Esophagus squamous epithelium (tissue), 5 donors: ENCODE measurements around the gene ASIC2. TPM values are rescaled to one million over a fixed set of nuclear protein-coding genes. Genes with fewer than 3 reads are reported as not detected.

Experiments used
- DNase-seq: peaks from one replicate; lab custom pipeline; 2025; lab: John Stamatoyannopoulos, UW
- H3K27ac ChIP-seq, 4 donors: fragments of 200-600 bp; sonication (generic); one replicate each; pipeline ENCODE4 v1.5.1; 2016 to 2019; ENCODE audit warnings: mild to moderate bottlenecking in 1 of 4
- H3K27me3 ChIP-seq, 4 donors: fragments of 200-600 bp; sonication (generic); 1 replicate in 3 of 4; 2 replicates in 1 of 4; pipeline versions ENCODE4 v1.5.1 to v1.6.0; 2017 to 2021; ENCODE audit warnings: antibody characterized with exemption in 1 of 4
- H3K36me3 ChIP-seq, 3 donors: fragments of 200-600 bp; sonication (generic); one replicate each; pipeline ENCODE4 v1.5.1; 2016 to 2019
- H3K4me1 ChIP-seq, 3 donors: fragments of 200-600 bp; sonication (generic); one replicate each; pipeline ENCODE4 v1.5.1; 2017 to 2019
- H3K4me3 ChIP-seq, 4 donors: fragments of 200-600 bp; sonication (generic); 1 replicate in 3 of 4; 2 replicates in 1 of 4; pipeline ENCODE4 v1.5.1; 2016 to 2019; ENCODE audit warnings: mild to moderate bottlenecking in 2 of 4, moderate library complexity in 1 of 4
- H3K9me3 ChIP-seq, 3 donors: fragments of 200-600 bp; sonication (generic); one replicate each; pipeline ENCODE4 v1.5.1; 2016 to 2019
- CTCF ChIP-seq, 6 experiments: fragments of 450-650 bp in 4 of 6; fragments of 200-600 bp in 2 of 6; sonication (generic) in 2 of 6; IDR thresholded peaks; one replicate each; pipeline ENCODE4 v1.5.1; 2016 to 2019; ENCODE audit warnings: antibody characterized with exemption in 6 of 6, mild to moderate bottlenecking in 4 of 6, moderate library complexity in 4 of 6
- POLR2A ChIP-seq, 4 donors: fragments of 450-650 bp; IDR thresholded peaks; one replicate each; pipeline ENCODE4 v1.6.1; 2017; ENCODE audit warnings: antibody characterized with exemption in 4 of 4, mild to moderate bottlenecking in 4 of 4, moderate library complexity in 3 of 4
- WGBS, 2 donors: methylation state at CpG; one replicate each; pipeline ENCODE4 v1.1.5; 2018; 5-methylcytosine and 5-hydroxymethylcytosine counted together
- intact Hi-C: fragments of 100-400 bp; cut with DNase I; formaldehyde crosslinking; loops from one replicate; pipeline ENCODE4 v1.15.0; 2022
- total RNA-seq, 4 donors: library from RNA; depleted of rRNA; stranded (reverse); fragments of >200 nt; gene quantifications; one replicate each; pipeline ENCODE4 v1.1.0, GENCODE V29; 2016
- donor health status: DM: yes; HTN: yes; CAD: no.

Gene ASIC2
- total RNA-seq, 4 donors from 2014 or later: 0.29 TPM; not detected in 3

DNA sequence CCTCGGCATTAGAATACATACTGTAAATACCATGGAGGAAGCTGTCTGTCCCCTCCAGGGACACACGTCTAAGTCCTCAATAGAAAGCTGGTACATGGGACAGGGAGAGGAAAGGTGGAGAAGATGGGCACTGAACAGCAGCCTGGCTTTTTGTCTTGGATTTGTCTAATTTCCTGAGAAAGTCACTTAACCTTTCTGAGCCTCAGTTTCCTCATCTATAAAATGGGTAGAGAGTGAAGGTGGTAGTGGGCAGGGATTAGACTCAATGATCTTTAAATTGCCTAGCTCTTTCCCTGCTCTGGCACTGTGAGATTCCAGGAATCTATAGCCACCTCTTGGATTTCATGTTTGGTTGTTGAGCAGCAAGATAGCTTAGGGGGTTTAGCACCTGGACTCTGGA is 96.2 kb downstream of the ASIC2 start:
- no peak for DNase-seq
- Histone ChIP-seq H3K4me1 (no peaks in the 10 kb centered on the region), H3K36me3 (no peaks in the 10 kb centered on the region), H3K27me3 (peaks cover 0 to 76% (median 0%) of the 10 kb centered on the region in 4 donors), H3K9me3 (no peaks in the 10 kb centered on the region), H3K4me3 (no peak overlapping the region), H3K27ac (no peak overlapping the region)
- WGBS, 2 donors: 66 to 84% methylated on average over 2 of the region's 2 CpGs
- TF ChIP-seq POLR2A (IDR thresholded peaks at IDR 0.05): no peak
- TF ChIP-seq CTCF (IDR thresholded peaks at IDR 0.05): no peak
- intact Hi-C loops: no loop called here

DNA sequence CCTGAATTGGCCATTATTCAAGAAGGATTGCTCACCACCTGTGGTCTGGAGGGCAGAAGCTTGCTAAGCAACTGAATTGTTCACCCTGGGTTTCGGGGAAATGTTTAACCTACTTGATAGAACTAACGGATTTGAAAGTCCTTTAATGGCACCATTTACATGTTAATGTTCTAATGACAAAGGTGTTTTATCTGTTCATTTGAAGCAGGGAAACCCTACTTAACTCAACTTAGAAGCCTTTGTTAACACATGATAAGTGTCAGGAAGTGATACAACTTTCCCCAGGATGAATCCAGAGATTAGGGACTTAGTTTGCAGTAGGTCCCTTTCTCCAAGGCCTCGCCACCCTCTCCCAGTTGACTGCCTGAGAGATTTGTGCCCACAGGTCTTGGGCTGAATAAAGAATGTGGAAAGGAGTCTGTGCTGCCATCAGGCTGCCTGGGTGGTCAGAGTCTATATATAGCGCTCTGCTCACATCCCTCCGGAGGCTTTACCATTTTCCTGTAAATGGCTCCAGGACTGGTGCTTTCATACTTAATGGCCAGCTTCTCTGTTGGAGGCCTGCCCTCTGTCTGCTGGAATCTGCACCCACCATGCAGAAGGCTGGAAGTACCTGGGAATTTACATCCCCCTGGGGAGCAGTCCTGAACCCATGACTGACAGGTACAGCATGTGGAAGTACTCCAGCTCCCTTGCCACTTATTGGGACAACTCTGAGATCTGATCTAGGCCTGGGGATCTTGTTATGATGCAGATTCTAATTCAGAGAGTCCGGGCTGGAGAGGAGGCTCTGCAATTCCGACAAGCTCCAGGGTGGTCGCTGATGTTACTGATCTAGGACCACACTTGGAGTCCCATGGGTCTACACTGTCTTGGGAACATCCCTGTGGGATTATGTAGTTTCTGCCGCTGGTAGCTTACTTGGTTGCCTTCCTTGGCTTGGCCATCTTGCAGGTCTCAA is 99.9 kb downstream of the ASIC2 start:
- H3K4me3 ChIP-seq: no peak overlapping the region
- H3K9me3 ChIP-seq: no peaks in the 10 kb centered on the region
- 64% methylated on average over 5 to 9 of the region's 9 CpGs for WGBS, 2 donors
- H3K27ac ChIP-seq: no peak overlapping the region
- H3K4me1 ChIP-seq: no peaks in the 10 kb centered on the region
- intact Hi-C loops: no loop called here
- no peak for DNase-seq
- TF ChIP-seq POLR2A (IDR thresholded peaks at IDR 0.05) (no peak), CTCF (IDR thresholded peaks at IDR 0.05) (no peak)
- peaks cover 0 to 76% (median 0%) of the 10 kb centered on the region in 4 donors for H3K27me3 ChIP-seq
- no peaks in the 10 kb centered on the region for H3K36me3 ChIP-seq

DNA sequence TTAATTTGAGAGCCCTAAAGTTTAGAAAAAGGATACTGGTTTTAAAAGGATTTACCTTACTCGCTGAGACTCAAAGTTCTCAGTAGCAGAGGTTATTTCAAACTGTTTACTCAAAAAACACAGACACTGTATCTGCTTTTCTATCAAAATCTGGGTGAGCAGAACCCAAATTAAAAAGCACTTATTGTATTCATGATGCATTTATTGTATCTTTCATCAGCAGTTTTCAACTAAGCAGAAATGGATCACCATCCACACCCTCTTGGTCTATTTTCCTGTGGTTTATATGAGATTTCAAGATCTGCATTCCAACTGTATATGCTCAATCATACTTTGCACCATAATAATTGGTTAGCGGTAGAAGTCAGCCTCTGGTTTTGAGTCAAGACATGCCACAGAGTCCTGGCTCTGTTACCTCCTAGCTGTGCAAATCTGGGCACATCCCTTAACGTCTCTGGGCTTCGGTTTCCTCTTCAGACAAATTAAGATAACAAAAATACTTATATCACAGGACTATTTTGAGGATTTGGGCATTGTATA is 109.5 kb downstream of the ASIC2 start:
- TF ChIP-seq POLR2A (IDR thresholded peaks at IDR 0.05) (no peak), CTCF (IDR thresholded peaks at IDR 0.05) (no peak)
- Histone ChIP-seq H3K27me3 (peaks cover 0 to 70% (median 0%) of the 10 kb centered on the region in 4 donors), H3K4me1 (no peaks in the 10 kb centered on the region), H3K27ac (no peak overlapping the region), H3K4me3 (no peak overlapping the region), H3K9me3 (no peaks in the 10 kb centered on the region), H3K36me3 (no peaks in the 10 kb centered on the region)
- no peak for DNase-seq
- intact Hi-C loops: no loop called here
- WGBS, 2 donors: 35 to 51% methylated on average over 4 of the region's 4 CpGs

GRCh38 chr17:33179151-33179550 is 113.9 kb downstream of the ASIC2 start:
- Histone ChIP-seq H3K4me1 (no peaks in the 10 kb centered on the region), H3K36me3 (no peaks in the 10 kb centered on the region), H3K9me3 (no peaks in the 10 kb centered on the region), H3K4me3 (no peak overlapping the region), H3K27me3 (peaks cover 0 to 74% (median 0%) of the 10 kb centered on the region in 4 donors), H3K27ac (no peak overlapping the region)
- TF ChIP-seq CTCF (IDR thresholded peaks at IDR 0.05): no peak
- no peak for TF ChIP-seq POLR2A (IDR thresholded peaks at IDR 0.05)
- WGBS, 2 donors: 24 to 32% methylated on average over 4 of the region's 4 CpGs
- no peak for DNase-seq
- intact Hi-C loops: no loop called here

GRCh38 chr17:33178681-33179080 is 114.4 kb downstream of the ASIC2 start:
- DNase-seq: no peak
- WGBS, 2 donors: 54 to 59% methylated on average over 3 of the region's 3 CpGs
- Histone ChIP-seq H3K27me3 (peaks cover 0 to 69% (median 0%) of the 10 kb centered on the region in 4 donors), H3K27ac (no peak overlapping the region), H3K9me3 (no peaks in the 10 kb centered on the region), H3K4me3 (no peak overlapping the region), H3K36me3 (no peaks in the 10 kb centered on the region), H3K4me1 (no peaks in the 10 kb centered on the region)
- TF ChIP-seq CTCF (IDR thresholded peaks at IDR 0.05) (no peak), POLR2A (IDR thresholded peaks at IDR 0.05) (no peak)
- intact Hi-C loops: no loop called here
